HG03045 (cell line): ENCODE data around the gene ZNF547.

Experiments
- ATAC-seq: cut with Tn5 transposase; IDR thresholded peaks from one replicate; pipeline ENCODE4 v1.9.1; 2021; ENCODE audit warnings: mild to moderate bottlenecking, moderate library complexity; ENCODE audit not compliant: unreplicated experiment

Gene ZNF547

GRCh38 chr19:57362997-57363687, at the start of gene ZNF547, which contains the start of gene TRAPPC2B:
ZNF547 (plus strand) TSS chr19:57363551; CDS start chr19:57368556, 5,005 bp downstream.
TRAPPC2B (plus strand) TSS chr19:57363551; CDS start chr19:57364834, 1,283 bp downstream.
- peak; percentile 92 for ATAC-seq

- no peak for ATAC-seq
These were observed 49.2 kb upstream of the ZNF547 start for GRCh38 chr19:57314146-57314545.

DNA sequence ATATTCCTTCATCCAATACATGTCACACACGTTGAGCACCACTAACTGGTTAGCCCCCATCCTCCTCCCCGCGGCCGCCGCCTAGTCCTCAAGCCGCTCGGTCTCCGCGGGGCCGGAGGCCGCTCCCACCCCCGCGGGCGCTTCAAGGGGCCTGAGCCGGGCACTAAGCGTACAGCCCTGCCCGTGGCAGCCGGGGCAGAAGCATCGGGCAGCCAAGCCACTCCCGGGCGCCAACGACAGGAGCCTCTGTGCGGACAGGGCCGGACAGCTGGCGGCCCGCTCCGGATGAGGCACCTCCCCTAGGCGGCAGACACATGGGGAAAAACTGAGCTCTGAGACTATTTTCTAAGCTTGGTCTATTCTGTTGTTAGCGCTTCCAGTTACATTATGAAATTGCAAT, 45.8 kb upstream of the ZNF547 start:
- ATAC-seq = no peak

DNA sequence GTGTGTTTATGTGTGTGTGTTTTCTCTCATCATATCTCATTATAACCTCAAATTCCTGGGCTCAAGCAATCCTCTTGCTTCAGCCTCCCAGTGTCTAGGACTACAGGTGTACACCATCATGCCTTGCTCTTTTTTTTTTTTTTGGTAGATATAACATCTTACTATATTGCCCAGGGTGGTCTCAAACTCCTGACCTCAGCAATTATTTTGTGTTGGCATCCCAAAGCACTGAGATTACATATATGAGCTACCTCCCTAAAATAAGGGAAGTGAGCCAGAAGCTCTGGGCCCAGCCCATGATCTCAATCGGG, 43.5 kb upstream of the ZNF547 start:
- no peak for ATAC-seq

DNA sequence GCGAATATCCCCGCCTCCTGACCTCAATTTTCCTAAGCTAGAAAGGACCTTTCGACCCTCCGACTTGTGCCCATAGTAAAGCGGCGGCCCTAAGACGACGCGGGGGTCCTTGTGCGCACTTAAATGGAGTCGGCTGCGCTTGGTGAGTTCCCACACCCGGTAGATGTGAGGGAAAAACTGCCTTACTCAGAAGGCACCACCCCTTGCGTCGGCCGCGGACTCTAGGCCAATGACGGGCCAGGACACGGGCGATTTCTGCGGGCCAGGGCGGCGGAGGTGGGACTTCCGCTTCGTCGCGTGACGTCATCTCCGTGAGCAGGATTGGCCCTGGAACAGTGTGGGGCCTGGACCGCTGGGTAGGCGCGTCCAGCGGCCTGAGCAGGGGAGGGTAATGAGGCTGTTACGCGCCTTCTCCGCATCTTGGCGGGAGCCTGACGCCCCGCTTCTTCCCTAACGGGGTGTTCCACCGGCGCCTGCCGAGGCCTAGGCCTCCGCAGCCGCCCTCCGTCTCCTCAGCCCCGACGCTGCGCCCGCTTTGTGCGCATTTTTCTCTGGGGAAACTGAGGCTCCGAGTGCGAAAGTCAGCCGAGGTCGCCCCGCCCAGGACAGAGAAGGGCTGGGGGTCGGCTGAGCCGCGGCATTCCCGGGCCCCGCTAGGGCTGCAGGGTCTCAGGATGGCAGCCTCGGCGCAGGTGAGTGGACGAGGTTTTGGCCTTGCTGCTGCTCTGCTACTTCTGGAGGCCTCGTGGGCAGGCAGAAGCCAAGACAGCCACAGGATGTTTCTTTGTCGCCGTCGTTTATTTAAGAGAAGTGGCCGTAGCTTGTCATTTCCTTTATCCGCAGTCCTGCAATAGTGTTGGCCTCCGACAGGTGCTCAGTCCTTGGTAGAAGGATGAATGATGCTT, 42.9 kb upstream of the ZNF547 start, which contains the start of gene ZNF543:
Gene ZNF543, plus strand, starts transcription at position 293 of the 905 bp plus-strand sequence. Its CDS starts 382 bp downstream, at position 675.
- ATAC-seq = peak; percentile 97

- no peak for ATAC-seq
These were observed 42.2 kb upstream of the ZNF547 start for GRCh38 chr19:57321116-57321515.

DNA sequence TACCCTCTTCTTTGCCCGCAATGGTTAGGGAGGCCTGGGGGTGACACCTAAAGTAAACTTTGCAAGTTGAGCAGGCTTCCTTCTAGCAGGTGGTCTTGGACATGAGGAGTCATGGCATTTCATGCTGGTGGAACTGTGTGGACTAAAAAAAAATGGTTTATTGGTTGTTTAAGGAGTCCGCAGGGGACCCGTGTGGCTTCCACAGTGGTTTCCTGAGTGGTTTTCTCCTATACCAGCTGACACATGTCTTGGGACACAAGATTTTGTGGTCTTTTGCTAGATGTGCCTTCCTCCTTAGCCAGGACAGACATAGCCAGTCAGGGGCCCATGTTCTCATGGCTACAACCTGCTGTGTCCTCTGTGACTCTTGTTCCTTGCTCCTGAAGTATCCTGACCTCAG, 41.6 kb upstream of the ZNF547 start:
- no peak for ATAC-seq

GRCh38 chr19:57324992-57325391, 38.4 kb upstream of the ZNF547 start:
- no peak for ATAC-seq

DNA sequence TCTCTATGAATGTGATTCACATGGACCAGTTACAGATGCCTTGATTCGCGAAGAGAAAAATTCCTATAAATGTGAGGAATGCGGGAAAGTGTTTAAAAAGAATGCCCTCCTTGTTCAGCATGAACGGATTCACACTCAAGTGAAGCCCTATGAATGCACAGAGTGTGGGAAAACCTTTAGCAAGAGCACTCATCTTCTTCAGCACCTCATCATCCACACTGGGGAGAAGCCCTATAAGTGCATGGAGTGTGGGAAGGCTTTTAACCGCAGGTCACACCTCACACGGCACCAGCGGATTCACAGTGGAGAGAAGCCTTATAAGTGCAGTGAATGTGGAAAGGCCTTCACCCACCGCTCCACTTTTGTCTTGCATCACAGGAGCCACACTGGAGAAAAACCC, 35.4 kb upstream of the ZNF547 start:
- no peak for ATAC-seq

GRCh38 chr19:57334191-57334590, 29.2 kb upstream of the ZNF547 start:
- ATAC-seq = no peak

DNA sequence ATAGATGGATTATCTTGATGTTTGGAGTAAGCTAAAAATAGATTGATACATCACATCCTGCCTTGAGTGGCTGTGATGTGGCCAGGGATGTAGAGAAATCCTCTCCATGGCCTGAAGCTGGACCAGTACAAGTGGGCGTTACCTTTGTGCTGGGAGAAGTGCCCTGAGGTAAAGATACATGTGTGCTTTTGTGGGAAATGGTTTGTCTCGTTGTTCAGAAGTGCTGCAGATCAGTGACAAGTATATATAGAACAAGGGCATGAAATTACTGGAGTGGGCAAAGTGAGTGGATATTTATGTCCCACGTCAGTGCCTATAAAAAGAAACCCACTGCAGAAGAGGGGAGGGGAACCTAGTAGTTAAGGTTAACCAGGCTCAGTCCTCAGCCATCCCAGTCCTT, 24.5 kb upstream of the ZNF547 start:
- no peak for ATAC-seq

GRCh38 chr19:57342582-57342981, 20.8 kb upstream of the ZNF547 start:
- ATAC-seq = no peak

DNA sequence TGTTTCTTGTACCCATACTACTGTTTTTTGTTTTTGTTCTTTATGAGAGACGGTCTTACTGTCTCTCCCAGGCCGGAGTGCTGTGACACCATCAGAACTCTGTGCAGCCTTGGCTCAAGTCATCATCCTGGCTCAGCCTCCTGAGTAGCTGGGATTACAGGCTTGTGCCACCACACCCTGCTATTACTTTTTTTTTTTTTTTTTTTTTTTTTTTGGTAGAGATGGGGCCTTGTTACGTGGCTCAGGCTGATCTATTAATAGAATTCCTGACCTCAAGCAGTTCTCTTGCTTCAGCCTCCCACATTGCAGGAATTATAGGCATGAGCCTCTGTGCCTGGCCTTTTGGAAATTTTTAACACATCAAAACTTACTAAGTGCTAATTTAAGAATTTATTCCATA, 15.2 kb upstream of the ZNF547 start:
- no peak for ATAC-seq

- peak; percentile 91 for ATAC-seq
These were observed 12.2 kb upstream of the ZNF547 start, which contains the start of gene ZNF304 for GRCh38 chr19:57350877-57351805. ZNF304 (plus strand) TSS chr19:57351271; CDS start chr19:57351665, 394 bp downstream.

DNA sequence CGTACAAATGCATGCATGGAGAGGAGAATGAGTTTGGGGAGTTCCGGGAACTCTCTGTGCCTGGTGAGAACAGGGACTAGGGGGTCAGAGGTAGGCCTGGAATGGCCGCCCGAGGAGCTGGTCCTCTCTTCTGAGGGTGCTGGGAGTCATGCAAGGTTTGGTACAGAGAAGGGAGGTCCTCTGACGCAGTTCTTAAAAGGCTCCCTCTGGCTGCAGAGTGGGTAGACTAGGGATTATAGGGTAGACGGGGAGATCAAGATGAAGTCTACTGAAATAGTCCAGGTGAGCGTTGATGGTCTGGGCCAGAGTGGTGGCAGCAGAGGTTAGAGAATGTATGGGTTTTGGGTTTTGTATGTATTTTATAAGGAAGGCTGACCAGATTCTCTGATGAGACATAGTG, 11.5 kb upstream of the ZNF547 start:
- ATAC-seq = no peak

DNA sequence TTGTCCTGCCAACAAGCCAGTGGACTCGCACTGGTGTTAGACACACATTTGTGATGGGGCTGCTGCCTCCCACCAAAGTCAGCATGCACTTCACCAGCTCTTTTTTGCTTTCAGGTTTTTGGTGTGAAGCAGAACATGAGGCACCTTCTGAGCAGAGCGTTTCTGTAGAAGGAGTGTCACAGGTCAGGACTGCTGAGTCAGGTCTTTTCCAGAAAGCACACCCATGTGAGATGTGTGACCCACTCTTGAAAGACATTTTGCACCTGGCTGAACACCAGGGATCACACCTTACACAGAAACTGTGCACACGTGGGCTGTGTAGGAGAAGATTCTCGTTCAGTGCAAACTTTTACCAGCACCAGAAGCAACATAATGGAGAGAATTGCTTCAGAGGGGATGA, 7.4 kb upstream of the ZNF547 start:
- ATAC-seq = no peak

DNA sequence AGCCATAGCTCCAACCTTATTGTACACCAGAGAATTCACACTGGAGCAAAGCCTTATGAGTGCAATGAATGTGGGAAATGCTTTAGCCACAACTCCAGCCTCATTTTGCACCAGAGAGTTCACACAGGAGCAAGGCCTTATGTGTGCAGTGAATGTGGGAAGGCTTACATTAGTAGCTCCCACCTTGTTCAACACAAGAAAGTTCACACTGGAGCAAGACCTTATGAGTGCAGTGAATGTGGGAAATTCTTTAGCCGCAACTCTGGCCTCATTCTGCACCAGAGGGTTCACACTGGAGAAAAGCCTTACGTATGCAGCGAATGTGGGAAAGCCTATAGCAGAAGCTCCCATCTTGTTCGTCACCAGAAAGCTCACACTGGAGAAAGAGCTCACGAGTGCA, 5.9 kb upstream of the ZNF547 start:
- ATAC-seq = no peak

DNA sequence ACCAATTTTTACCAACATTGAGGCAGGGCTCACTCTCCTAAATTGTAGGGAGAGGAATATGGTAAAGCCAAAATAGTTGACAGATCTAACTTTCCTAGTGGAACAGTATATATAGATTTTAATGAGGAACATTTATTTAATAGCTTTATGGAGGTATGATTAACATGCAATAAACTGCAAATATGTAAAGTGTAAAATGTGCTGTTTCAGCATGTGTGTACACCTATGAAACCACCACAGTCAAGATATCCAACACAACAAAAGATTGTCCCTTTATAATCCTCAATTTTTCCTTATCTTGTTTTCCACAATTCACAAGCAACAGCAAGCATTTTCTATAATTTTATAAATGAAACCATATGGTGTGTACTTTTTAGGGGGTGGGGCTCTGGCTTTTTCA, 4.1 kb upstream of the ZNF547 start:
- no peak for ATAC-seq

DNA sequence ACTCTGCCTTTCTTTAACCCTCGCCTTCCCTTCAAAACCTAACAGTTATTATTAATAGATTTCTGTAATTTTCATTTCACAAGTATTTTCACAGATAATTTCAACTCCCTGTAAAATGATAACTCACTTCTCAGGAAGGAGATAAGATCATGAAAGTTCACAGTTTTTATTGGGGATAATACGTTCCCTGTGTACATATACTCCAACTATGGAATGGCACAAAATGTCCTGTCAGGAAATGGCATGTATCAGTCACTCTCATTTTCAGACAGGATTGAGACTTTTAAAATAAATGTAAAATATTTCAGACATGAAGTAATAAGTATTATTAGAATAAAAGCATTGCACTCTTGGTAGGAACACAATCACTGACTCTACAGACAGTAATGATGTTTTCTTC, 932 bp upstream of the ZNF547 start:
- no peak for ATAC-seq

- no peak for ATAC-seq
These were observed 384 bp downstream of the ZNF547 start for GRCh38 chr19:57363688-57364181.

- ATAC-seq = no peak
These were observed 3.4 kb downstream of the ZNF547 start for GRCh38 chr19:57366776-57367175.
